AG04449 (cell line): ENCODE data around the gene UNC80.

ENCODE experiments used
- CTCF ChIA-PET: fragments of 350-600 bp; formaldehyde crosslinking; extraction: SDS; loops from one replicate; lab custom pipeline; 2021; ENCODE audit warnings: antibody characterized with exemption; lab: Yijun Ruan, JAX
- POLR2A ChIA-PET: fragments of 400-600, 350-600 bp; formaldehyde crosslinking; extraction: SDS; loops from one replicate; lab custom pipeline; 2020; ENCODE audit warnings: antibody characterized with exemption, inconsistent platforms; lab: Yijun Ruan, JAX
- DNase-seq: peaks from one replicate; pipeline ENCODE4 v3.0.0-alpha.2; 2010; ENCODE audit warnings: low read depth, low spot score
- H3K4me3 ChIP-seq: 2 replicates; pipeline ENCODE4 v1.5.1; 2011; ENCODE audit warnings: low read depth, mild to moderate bottlenecking, control low read depth, low read length
- CTCF ChIP-seq: IDR thresholded peaks from one replicate; pipeline ENCODE4 v1.5.1; 2011; ENCODE audit warnings: mild to moderate bottlenecking, moderate library complexity, low read length, control low read depth, inconsistent platforms; ENCODE audit not compliant: insufficient read depth; ENCODE audit errors: missing control alignments

The UNC80 gene

GRCh38 chr2:209993968-209994367 is 222.3 kb downstream of the UNC80 start:
- TF ChIP-seq CTCF: no peak
- CTCF ChIA-PET: interaction anchor here (1.9 to 2.2 kb wide), 2 partner anchors 31 to 202 kb away, joined by 4 to 5 read pairs; no protein-coding TSS in a partner anchor
- DNase-seq: no peak
- H3K4me3 ChIP-seq: no peak overlapping the region
- POLR2A ChIA-PET: no interaction called here

- TF ChIP-seq CTCF: no peak
- DNase-seq: no peak
- CTCF ChIA-PET: interaction anchor here (1.6 kb wide), 1 partner anchor 197 kb away, joined by 6 read pairs; no protein-coding TSS in a partner anchor
- POLR2A ChIA-PET: no interaction called here
- no peak overlapping the region for H3K4me3 ChIP-seq
These were observed 227.0 kb downstream of the UNC80 start for GRCh38 chr2:209998596-209998995.

GRCh38 chr2:210000464-210001324 is 229.1 kb downstream of the UNC80 start:
- CTCF ChIA-PET: no interaction called here
- no peak for TF ChIP-seq CTCF
- no peak for DNase-seq
- H3K4me3 ChIP-seq: no peak overlapping the region
- POLR2A ChIA-PET: no interaction called here

GRCh38 chr2:210002158-210003157 is 230.8 kb downstream of the UNC80 start, which contains the start of gene RPE:
Gene RPE, plus strand, starts transcription at chr2:210002638. Its CDS starts 24 bp downstream, at chr2:210002662.
- no peak for TF ChIP-seq CTCF
- peak within 1 kb of the TSS; percentile 95 for H3K4me3 ChIP-seq
- peak; percentile 42 for DNase-seq
- ChIA-PET CTCF (interaction anchor here (1.4 kb wide), 1 partner anchor 27 kb away, joined by 3 read pairs; no protein-coding TSS in a partner anchor), POLR2A (no interaction called here)

- no peak for DNase-seq
- no peak for TF ChIP-seq CTCF
- POLR2A ChIA-PET: no interaction called here
- CTCF ChIA-PET: interaction anchor here (1.2 to 1.4 kb wide), 2 partner anchors 26 to 192 kb away, joined by 3 read pairs; no protein-coding TSS in a partner anchor
- H3K4me3 ChIP-seq: peak overlapping the region; percentile 95
These were observed 231.7 kb downstream of the UNC80 start for GRCh38 chr2:210003359-210003758.
